Measurements from ENCODE around the gene CADM4. TPM values are rescaled to one million over a fixed set of nuclear protein-coding genes. Genes with fewer than 3 reads are reported as not detected.

CADM4 gene
- total and polyA plus RNA-seq, 10 donors: 0.89 to 4.7 (median 2.0) TPM

DNA sequence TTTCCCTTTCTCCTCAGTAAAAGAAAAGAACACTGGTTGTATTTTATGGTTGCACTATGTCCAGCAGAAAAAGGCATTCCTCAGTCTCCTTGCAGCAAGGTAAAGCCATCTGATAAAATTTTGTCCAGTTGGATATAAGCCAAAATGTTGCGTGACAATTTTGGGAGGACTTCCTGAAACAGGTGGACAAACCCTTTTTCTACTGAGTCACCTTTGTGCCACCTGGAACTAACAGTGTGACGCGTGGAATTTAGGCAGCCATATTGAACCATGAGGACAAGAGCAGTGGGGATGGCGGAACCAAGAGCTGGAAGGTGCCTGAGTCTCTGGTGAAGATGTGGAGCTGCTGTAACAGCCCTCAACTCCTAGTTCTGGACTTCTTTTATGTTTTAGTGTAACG lies 8.2 kb downstream of the CADM4 start:
- Histone ChIP-seq H3K27me3 (replicated peaks in 1 of 7) (peaks cover 0 to 35% (median 7%) of the 10 kb centered on the region in 7 donors), H3K9me3 (no peaks in the 10 kb centered on the region), H3K4me1 (peaks cover 0 to 10% (median 0%) of the 10 kb centered on the region in 6 donors), H3K27ac (no peak overlapping the region), H3K36me3 (no peaks in the 10 kb centered on the region), H3K4me3 (no peak overlapping the region)
- WGBS, 5 donors: 77 to 93% (median 85%) methylated on average over 5 of the region's 5 CpGs
- intact Hi-C loops (cut with DNase I; ENCODE audit: low total_unique reads): no loop called here
- TF ChIP-seq POLR2AphosphoS5 (IDR thresholded peaks at IDR 0.05): no peak
- TF ChIP-seq POLR2A (IDR thresholded peaks at IDR 0.05): no peak
- TF ChIP-seq, protein P1, sequence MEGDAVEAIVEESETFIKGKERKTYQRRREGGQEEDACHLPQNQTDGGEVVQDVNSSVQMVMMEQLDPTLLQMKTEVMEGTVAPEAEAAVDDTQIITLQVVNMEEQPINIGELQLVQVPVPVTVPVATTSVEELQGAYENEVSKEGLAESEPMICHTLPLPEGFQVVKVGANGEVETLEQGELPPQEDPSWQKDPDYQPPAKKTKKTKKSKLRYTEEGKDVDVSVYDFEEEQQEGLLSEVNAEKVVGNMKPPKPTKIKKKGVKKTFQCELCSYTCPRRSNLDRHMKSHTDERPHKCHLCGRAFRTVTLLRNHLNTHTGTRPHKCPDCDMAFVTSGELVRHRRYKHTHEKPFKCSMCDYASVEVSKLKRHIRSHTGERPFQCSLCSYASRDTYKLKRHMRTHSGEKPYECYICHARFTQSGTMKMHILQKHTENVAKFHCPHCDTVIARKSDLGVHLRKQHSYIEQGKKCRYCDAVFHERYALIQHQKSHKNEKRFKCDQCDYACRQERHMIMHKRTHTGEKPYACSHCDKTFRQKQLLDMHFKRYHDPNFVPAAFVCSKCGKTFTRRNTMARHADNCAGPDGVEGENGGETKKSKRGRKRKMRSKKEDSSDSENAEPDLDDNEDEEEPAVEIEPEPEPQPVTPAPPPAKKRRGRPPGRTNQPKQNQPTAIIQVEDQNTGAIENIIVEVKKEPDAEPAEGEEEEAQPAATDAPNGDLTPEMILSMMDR (IDR thresholded peaks at IDR 0.05 in 8 of 11, conservative IDR thresholded peaks at IDR 0.05 in 3 of 11): no peak
- no peak for DNase-seq

DNA sequence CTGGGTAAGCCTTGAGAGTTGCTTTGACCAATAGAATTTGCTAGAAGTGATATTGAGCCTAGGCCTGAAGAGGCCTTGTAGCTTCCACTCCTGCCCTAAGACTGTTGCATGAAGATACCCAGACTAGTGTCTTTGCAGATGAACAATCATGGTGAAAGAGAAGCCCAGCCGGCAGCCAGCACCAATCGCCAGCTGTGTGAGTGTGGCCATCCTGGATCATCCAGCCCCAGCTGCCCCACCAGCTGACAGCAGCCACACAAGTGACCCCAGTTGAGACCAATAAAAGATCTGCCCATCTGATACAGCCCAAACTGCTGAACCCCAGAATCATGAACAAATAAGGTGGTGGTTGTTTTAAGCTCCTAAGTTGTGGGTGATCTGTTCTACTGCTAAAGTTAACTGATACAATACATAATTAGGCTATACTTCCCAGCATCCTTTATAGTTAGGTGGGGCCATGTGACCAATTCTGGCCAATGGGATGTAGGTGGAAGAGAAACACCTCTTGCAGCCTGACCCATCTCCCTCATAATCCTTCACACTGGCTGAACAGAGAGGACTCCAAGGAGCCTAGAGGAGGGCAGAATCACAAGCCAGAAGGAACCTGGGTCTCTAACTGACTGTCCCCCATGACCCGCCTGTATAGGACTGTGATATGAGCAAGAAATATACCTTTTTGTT lies 10.9 kb downstream of the CADM4 start:
- Histone ChIP-seq H3K4me1 (peaks cover 0 to 12% (median 7%) of the 10 kb centered on the region in 6 donors), H3K4me3 (no peak overlapping the region), H3K9me3 (no peaks in the 10 kb centered on the region), H3K36me3 (no peaks in the 10 kb centered on the region), H3K27me3 (replicated peaks in 1 of 7) (peaks cover 0 to 21% (median 0%) of the 10 kb centered on the region in 7 donors), H3K27ac (no peak overlapping the region)
- WGBS, 5 donors: 86 to 97% (median 93%) methylated on average over 3 of the region's 3 CpGs
- intact Hi-C loops (cut with DNase I; ENCODE audit: low total_unique reads): no loop called here
- no peak for DNase-seq
- TF ChIP-seq POLR2A (IDR thresholded peaks at IDR 0.05): no peak
- TF ChIP-seq, protein P1 (IDR thresholded peaks at IDR 0.05 in 8 of 11, conservative IDR thresholded peaks at IDR 0.05 in 3 of 11): no peak
- no peak for TF ChIP-seq POLR2AphosphoS5 (IDR thresholded peaks at IDR 0.05)

DNA sequence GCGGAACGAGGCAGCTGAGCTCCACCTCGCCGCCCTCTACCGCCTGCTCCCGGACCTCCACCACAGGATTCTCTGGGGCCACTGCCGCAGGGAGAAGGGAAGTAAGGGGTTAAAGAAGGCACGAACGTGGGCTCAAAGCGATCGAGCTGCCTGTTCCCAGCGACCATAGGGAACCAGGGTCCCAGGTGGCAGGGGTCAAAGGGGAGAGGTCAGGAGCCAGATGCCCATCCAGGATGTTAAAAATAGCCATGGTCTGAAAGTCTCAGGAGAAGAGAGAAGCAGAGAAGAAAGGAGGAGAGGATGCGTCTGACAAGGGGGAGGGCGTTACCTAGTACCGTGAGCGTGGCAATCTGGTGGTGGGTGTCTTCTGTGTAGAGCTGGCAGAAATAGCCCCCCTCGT lies 12.8 kb downstream of the CADM4 start:
- Histone ChIP-seq H3K9me3 (no peaks in the 10 kb centered on the region), H3K27me3 (replicated peaks in 1 of 7) (peaks cover 0 to 21% (median 0%) of the 10 kb centered on the region in 7 donors), H3K4me1 (peaks cover 0 to 12% (median 7%) of the 10 kb centered on the region in 6 donors), H3K4me3 (no peak overlapping the region), H3K27ac (no peak overlapping the region), H3K36me3 (no peaks in the 10 kb centered on the region)
- TF ChIP-seq POLR2A (IDR thresholded peaks at IDR 0.05): no peak
- TF ChIP-seq POLR2AphosphoS5 (IDR thresholded peaks at IDR 0.05): no peak
- TF ChIP-seq, protein P1 (IDR thresholded peaks at IDR 0.05 in 8 of 11, conservative IDR thresholded peaks at IDR 0.05 in 3 of 11): no peak
- no peak for DNase-seq
- intact Hi-C loops (cut with DNase I; ENCODE audit: low total_unique reads): no loop called here
- WGBS, 5 donors: 45 to 57% (median 56%) methylated on average over 17 of the region's 17 CpGs

DNA sequence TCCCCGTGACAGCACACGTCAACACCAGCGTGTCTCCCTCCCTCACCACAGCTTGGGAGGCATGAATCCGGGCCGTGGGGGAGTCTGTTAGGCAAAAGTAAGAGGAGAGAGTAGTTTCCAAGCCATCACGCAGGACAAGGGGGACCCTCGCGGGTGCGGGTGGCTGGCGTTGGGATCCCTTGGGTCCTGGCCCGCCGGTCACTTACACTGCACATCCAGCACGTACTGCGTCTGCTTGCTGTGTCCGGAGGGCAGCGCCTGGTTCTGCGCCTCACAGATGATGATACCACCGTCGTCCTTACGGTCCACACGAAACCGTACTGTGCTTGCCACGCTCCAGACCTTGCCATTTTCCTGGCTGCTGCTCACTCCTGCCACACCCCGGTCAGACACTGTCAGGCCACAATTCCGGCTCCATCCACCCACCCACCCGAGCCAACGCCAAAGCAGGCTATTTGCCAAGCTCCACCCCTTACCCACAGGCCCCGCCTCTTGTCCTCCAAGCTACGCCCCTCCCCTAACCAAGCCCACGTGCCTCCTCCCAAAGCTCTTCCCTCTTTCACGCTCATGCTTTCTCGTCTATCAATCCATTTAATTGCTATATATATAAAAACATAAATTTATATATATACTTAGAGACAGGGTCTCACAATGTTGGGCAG lies 13.6 kb downstream of the CADM4 start:
- H3K27ac ChIP-seq: no peak overlapping the region
- no peaks in the 10 kb centered on the region for H3K36me3 ChIP-seq
- no peak for TF ChIP-seq POLR2AphosphoS5 (IDR thresholded peaks at IDR 0.05)
- TF ChIP-seq, protein P1 (IDR thresholded peaks at IDR 0.05 in 8 of 11, conservative IDR thresholded peaks at IDR 0.05 in 3 of 11): no peak
- TF ChIP-seq POLR2A (IDR thresholded peaks at IDR 0.05): no peak
- H3K9me3 ChIP-seq: no peaks in the 10 kb centered on the region
- no peak overlapping the region for H3K4me3 ChIP-seq
- intact Hi-C loops (cut with DNase I; ENCODE audit: low total_unique reads): no loop called here
- WGBS, 5 donors: 68 to 81% (median 76%) methylated on average over 29 to 32 of the region's 32 CpGs
- H3K4me1 ChIP-seq: peaks cover 0 to 14% (median 7%) of the 10 kb centered on the region in 6 donors
- no peak for DNase-seq
- H3K27me3 ChIP-seq (replicated peaks in 1 of 7): peaks cover 0 to 21% (median 0%) of the 10 kb centered on the region in 7 donors
